HT-29 (cell line): ENCODE data around the gene KRT75. TPM values are rescaled to one million over a fixed set of nuclear protein-coding genes. Genes with fewer than 3 reads are reported as not detected.
"Not testable (repeated sequence)": the region's sequence is repeated elsewhere in the genome, so short reads cannot be mapped to it uniquely, and the experiment has no call there.

Source experiments
- DNase-seq: peaks from one replicate; pipeline ENCODE4 v3.0.0-alpha.2; 2015; ENCODE audit warnings: low spot score
- total RNA-seq: library from RNA; depleted of rRNA; stranded (reverse); fragments of >200 nt; shearing (Covaris generic); gene quantifications from 2 replicates; pipeline ENCODE4 v1.2.3, GENCODE V29; 2014; rRNA removed

KRT75 gene
- 0.08 TPM in 2 replicates for total RNA-seq

DNA sequence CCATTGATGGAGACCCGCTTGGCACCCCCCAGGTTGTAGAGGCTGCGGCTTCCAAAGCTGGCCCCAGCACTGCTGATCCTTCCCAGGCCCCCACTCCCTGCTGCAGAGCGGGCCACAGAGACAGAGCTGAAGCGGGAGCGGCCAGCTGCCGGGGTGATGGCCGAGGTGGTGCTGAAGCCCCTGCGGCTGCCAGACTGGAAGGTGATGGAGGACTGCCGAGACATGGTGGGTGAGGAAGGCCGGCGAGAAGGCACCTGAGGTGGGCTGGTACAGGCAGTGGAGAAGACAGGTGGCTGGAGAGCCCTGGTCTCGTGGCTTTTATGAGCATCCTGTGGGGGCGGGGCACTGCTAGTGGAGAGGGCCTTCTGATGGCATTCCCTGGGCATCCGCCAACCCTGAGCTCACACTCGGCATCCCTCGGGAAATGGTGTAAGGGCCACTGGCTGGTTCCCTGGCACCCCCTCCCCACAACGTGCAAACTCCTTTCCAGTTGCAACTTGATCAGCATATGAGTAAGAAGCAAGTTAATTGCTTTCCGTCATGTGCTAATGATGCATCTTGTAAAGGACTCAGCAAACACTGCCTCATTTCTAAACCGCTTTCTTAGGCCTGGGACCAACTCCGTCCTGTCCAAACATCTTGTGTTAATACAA, at the start of gene KRT75:
Gene KRT75, minus strand, starts transcription at position 291 of the 653 bp plus-strand sequence. Its CDS starts 67 bp downstream, at position 224.
- no peak for DNase-seq

- DNase-seq, result no peak
Observed at GRCh38 chr12:52480073-52480472, 45.9 kb upstream of the KRT75 start.

DNA sequence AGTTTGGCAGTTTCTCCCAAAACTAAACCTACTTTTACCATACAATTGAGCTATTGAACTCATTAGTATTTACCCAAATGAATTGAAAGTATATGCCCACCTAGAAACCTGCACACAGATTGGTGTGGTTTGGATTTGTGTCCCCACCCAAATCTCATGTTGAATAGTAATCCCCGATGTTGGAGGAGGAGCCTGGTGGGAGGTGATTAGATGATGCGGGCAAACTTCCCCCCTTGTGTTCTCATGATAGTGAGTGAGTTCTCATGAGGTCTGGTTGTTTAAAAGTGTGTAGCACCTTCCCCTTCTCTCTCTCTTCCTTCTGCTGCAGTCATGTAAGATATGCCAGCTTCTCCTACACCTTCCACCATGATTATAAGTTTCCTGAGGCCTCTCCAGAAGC, 43.5 kb upstream of the KRT75 start:
- DNase-seq, result no peak

GRCh38 chr12:52474212-52474611, 40.0 kb upstream of the KRT75 start:
- DNase-seq, result no peak

DNA sequence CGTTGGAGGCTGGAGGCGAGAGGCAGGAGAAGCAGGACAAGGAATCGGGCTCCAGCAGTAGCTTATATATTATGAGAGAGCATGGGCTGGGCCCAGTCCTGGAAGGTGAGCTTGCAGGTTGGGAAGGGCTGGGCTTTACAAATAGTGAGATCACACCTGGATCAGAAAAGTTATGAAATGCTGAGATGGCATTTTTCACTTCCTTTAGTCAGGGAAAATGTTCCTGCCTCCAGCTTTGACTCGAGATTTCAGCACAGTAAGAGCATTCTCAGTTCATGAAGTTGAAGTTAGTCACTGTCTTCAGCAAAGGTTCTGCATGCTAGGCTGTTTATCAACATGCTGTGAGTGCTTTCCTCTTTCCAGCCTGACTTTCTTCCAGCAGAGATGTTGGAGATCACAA, 39.6 kb upstream of the KRT75 start, which contains the start of gene KRT6C:
Gene KRT6C, minus strand, starts transcription at position 38 of the 400 bp plus-strand sequence. CDS start 68 bp downstream, outside the sequence.
- DNase-seq, result no peak

GRCh38 chr12:52469853-52470252, 35.7 kb upstream of the KRT75 start:
- no peak for DNase-seq

- DNase-seq, result no peak
Observed at GRCh38 chr12:52464897-52465296, 30.7 kb upstream of the KRT75 start.

GRCh38 chr12:52461693-52462092, 27.5 kb upstream of the KRT75 start:
- DNase-seq, result no peak

- DNase-seq, result no peak
Observed at GRCh38 chr12:52458861-52459260, 24.7 kb upstream of the KRT75 start.

DNA sequence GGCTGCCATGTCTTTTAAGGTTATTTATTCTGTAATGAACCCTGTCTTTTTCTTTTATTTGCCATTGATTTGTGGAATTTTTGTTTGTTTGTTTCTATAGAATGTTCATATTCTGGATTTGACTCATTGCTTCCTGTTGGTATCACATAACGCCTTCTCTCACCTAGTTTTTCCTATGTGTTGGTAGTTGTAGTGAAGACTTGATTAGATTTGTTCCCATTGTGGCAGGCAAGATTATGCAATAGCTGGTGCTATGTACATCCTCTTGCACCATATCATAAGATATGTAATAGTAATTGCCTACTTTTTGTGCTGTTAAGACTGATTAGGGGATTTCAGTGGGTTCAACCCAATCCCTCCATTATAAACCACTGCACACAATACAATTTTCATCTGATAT, 21.6 kb upstream of the KRT75 start:
- no peak for DNase-seq

- no peak for DNase-seq
Observed at GRCh38 chr12:52454411-52455201, 20.4 kb upstream of the KRT75 start.

GRCh38 chr12:52452101-52452500, 17.9 kb upstream of the KRT75 start, which contains the start of gene KRT6B:
TSS of gene KRT6B (minus strand) at chr12:52452146. CDS start at chr12:52452078, 68 bp downstream.
- DNase-seq, result no peak

DNA sequence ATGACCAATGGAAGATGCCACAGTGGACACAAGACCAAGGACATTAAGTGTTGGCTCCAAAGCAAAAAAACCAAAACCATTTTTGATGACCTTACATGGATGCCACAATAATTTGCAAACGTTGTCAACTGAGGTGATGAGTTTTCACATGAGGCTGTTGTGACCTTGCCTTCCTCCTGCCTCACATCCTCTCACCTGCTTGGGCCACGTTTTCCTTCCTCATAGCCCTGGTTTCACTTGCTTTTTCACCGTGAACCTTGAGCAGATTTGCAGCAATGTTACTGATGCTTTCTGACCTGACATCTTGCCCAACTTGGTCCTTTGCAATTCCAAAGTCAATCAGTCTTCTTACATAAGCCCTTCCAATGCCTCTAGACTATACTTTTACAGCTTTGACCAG, 14.1 kb upstream of the KRT75 start:
- no peak for DNase-seq

- DNase-seq, result not testable (repeated sequence)
Observed at GRCh38 chr12:52447196-52447595, 13.0 kb upstream of the KRT75 start.

DNA sequence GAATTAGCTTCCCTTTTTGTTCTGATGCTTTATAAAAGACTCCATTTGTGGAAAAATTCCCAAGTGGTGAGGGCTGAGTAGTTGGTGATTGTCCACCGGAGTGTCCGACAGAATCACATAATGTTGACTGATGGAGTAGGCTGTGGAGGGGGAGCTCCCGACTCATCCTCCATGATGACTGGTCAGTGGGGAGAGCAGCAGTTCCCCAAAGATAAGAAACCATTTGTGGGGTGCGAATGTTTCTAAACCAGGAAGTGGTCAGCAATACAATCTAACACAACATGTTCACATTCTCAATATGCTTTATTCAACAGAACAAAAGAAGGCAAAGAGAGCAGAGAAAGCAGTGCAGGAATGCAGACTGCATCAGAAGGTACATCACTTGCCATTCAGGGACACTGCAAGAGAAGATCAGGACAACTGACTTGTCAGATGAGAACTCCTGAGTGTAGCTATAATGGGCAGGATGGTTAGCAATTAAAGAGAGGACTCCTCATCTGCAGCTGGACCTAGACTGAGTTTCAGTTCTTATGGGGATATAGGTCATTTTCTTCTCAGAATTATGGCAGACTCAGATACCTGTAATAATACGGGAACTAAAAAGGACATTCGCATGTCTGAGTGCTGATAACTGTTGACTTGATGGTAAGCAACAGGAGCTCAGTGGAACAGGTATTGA, 12.3 kb upstream of the KRT75 start:
- no peak for DNase-seq

DNA sequence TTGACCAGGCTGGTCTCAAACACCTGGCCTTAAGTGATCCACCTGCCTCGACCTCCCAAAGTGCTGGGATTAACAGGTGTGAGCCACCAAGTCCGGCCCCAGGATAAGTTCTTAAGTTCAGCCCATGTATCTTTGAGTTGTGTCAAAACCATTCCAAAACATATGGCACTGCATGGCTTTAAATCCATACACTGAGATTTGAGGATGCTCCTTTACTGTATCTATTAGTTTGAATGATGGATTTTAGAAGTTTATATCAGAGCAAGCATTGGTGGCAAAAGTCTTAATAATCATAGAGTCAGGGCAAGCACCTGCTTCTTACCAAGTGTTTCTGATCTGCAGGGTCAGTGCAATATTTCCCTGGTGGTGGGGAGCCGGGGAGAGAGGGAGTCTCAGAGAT, 11.7 kb upstream of the KRT75 start:
- DNase-seq, result no peak

- DNase-seq, result peak; percentile 8
Observed at GRCh38 chr12:52444647-52445595, 10.8 kb upstream of the KRT75 start.

DNA sequence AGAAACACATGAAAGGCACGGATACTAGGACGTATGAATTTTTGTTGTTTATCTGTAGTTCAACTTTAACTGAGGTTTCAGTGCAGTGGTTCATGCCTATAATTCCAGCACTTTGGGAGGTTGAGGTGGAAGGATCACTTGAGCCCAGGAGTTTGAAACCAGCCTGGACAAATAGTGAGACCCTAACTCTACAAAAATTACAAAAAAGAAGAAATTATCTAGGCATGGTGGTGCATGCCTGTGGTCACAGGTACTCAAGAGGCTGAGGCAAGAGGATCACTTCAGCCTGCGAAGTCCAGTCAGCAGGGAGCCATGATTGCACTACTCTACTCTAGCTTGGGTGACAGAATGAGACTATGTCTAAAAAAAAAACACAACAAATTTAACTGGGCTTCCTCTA, 9.8 kb upstream of the KRT75 start:
- no peak for DNase-seq

GRCh38 chr12:52442600-52443061, 8.5 kb upstream of the KRT75 start:
- peak; percentile 15 for DNase-seq

DNA sequence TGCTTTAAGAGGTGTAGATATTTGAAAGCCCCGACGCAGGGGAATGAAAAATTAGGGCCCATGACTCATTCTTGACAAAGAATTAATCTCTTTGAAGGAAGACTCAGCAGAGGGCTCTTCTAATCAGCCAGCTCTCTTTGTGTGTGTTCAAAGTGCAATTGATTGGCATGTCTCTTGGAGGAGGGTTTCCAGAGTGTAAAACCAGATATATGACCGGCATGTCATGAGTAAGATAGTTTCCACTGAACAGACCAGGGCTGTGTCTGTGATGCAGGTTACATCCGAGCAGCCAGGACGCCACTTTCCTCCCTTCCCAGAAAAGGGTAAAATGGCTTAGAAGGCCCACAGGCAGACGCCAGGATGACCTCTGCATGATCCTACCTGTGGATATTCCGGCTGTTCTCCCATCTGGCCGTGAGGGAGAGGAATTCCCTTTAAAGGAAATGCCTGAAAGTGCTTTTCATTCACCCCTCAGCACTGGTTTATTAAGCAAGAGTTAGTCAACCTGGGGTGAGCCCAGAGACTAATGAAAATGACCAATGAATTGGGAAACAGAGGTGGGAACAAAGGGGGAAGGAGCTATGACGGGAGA, 7.2 kb upstream of the KRT75 start:
- DNase-seq, result peak; percentile 23
